Measurements from ENCODE around the gene SLC26A1.

DNA sequence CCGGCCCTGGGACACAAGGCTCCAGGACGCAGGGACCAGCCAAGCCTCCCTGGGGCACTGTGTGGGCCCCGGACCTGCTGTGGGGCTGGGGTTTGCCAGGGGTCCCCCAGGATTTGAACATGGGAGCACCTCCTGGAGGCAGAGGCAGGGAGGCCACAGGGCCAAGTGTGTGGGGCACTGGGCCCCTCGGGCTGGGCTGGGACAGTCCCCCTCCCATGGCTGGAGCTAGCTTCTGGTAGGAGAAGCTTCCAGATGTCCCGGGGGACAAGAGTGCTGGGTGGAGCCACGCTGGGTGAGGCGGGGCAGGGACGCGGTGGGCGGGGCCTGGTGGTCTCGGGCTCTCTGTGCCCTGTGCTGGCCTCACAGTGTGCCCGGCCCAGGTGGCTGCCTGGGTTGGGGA lies 36.8 kb upstream of the SLC26A1 start:
- TF ChIP-seq TAF1 (IDR thresholded peaks at IDR 0.05; ENCODE audit: borderline replicate concordance, low read depth, low read length) (no peak), POLR2A (IDR thresholded peaks at IDR 0.05; ENCODE audit: low read depth, low read length) (no peak), POLR2AphosphoS5 (IDR thresholded peaks at IDR 0.05; ENCODE audit: low read depth, low read length) (no peak)
